SK-N-SH (cell line): ENCODE results near the gene PLA2G1B. TPM values are rescaled to one million over a fixed set of nuclear protein-coding genes. Genes with fewer than 3 reads are reported as not detected.

Source experiments
- CTCF ChIA-PET: fragments of 300-600, 350-600 bp; formaldehyde crosslinking; extraction: SDS; loops from one replicate; lab custom pipeline; 2021; lab: Yijun Ruan, JAX
- POLR2A ChIA-PET: fragments of 350-600 bp; sonication (Branson Sonifier 250); formaldehyde crosslinking; extraction: SDS; loops from one replicate; lab custom pipeline; 2020; ENCODE audit warnings: antibody characterized with exemption, inconsistent platforms; lab: Yijun Ruan, JAX
- DNase-seq: peaks from one replicate; pipeline ENCODE4 v3.0.0; 2012
- H2AFZ ChIP-seq: fragments of 200-600 bp; sonication (generic); 2 replicates; pipeline ENCODE4 v1.8.1; 2016; ENCODE audit warnings: antibody characterized with exemption, mild to moderate bottlenecking, low read depth
- H3F3A ChIP-seq: fragments of 200-600 bp; sonication (generic); replicated peaks from 2 replicates; pipeline ENCODE3; 2016; ENCODE audit warnings: antibody characterized with exemption, mild to moderate bottlenecking; ENCODE audit not compliant: insufficient read depth
- H3K27ac ChIP-seq, 2 experiments: fragments of 200-500 bp in 1 of 2; fragments of 200-600 bp in 1 of 2; sonication (Bioruptor generic) in 1 of 2; sonication (generic), shearing (Covaris generic) in 1 of 2; 2 replicates each; pipeline versions ENCODE4 v1.5.1 to v1.6.1; 2014 to 2016; ENCODE audit warnings: low read depth in 2 of 2, inconsistent platforms in 1 of 2, low read length in 1 of 2, mild to moderate bottlenecking in 1 of 2, mixed read lengths in 1 of 2
- H3K27me3 ChIP-seq: fragments of 200-600 bp; sonication (generic), shearing (Covaris generic); 2 replicates; pipeline ENCODE4 v1.6.1; 2016; ENCODE audit warnings: mixed run types; ENCODE audit not compliant: insufficient read depth
- H3K36me3 ChIP-seq, 2 experiments: fragments of 200-500 bp in 1 of 2; fragments of 200-600 bp in 1 of 2; sonication (Bioruptor generic) in 1 of 2; sonication (generic) in 1 of 2; replicated peaks in 1 of 2; 2 replicates each; pipeline versions ENCODE3 to v1.5.1; 2014 to 2016; ENCODE audit warnings: low read length in 1 of 2, mild to moderate bottlenecking in 1 of 2; ENCODE audit not compliant: insufficient read depth in 2 of 2, control insufficient read depth in 1 of 2
- H3K4me1 ChIP-seq, 2 experiments: fragments of 200-500 bp in 1 of 2; fragments of 200-600 bp in 1 of 2; sonication (Bioruptor generic) in 1 of 2; sonication (generic), shearing (Covaris generic) in 1 of 2; 2 replicates each; pipeline versions ENCODE4 v1.5.1 to v1.6.1; 2014 to 2016; ENCODE audit warnings: low read depth in 1 of 2, low read length in 1 of 2, mixed run types in 1 of 2; ENCODE audit not compliant: insufficient read depth in 2 of 2, control insufficient read depth in 1 of 2
- H3K4me2 ChIP-seq: fragments of 200-600 bp; sonication (generic), shearing (Covaris generic); 2 replicates; pipeline ENCODE4 v1.6.1; 2017; ENCODE audit warnings: mixed run types
- H3K4me3 ChIP-seq, 2 experiments: fragments of 200-500 bp in 1 of 2; fragments of 200-600 bp in 1 of 2; sonication (Bioruptor generic) in 1 of 2; sonication (generic), shearing (Covaris generic) in 1 of 2; 2 replicates each; pipeline versions ENCODE4 v1.5.1 to v1.8.1; 2014 to 2016; ENCODE audit warnings: low read depth in 2 of 2, inconsistent platforms in 1 of 2, low read length in 1 of 2, mild to moderate bottlenecking in 1 of 2, mixed read lengths in 1 of 2, moderate library complexity in 1 of 2
- H3K79me2 ChIP-seq: fragments of 200-600 bp; sonication (generic); 2 replicates; pipeline ENCODE4 v1.8.1; 2017; ENCODE audit warnings: mild to moderate bottlenecking; ENCODE audit not compliant: insufficient read depth
- H3K9ac ChIP-seq: fragments of 200-600 bp; sonication (generic); 2 replicates; pipeline ENCODE4 v1.6.1; 2017; ENCODE audit warnings: mixed run types
- H3K9me2 ChIP-seq: fragments of 200-600 bp; sonication (generic); 2 replicates; pipeline ENCODE4 v1.6.1; 2017; ENCODE audit warnings: mixed run types
- H3K9me3 ChIP-seq: fragments of 200-600 bp; sonication (generic); 2 replicates; pipeline ENCODE4 v1.6.1; 2017; ENCODE audit warnings: mixed run types, mild to moderate bottlenecking, moderate library complexity
- H4K20me1 ChIP-seq: fragments of 200-600 bp; sonication (generic); 2 replicates; pipeline ENCODE4 v1.6.1; 2017; ENCODE audit warnings: mild to moderate bottlenecking, mixed run types; ENCODE audit not compliant: insufficient read depth
- EZH2phosphoT487 ChIP-seq: fragments of 200-600 bp; sonication (generic); IDR thresholded peaks from 2 replicates; pipeline ENCODE4 v1.6.1; 2017; ENCODE audit warnings: low read depth, mixed run types, mild to moderate bottlenecking, antibody characterized with exemption, moderate library complexity, borderline replicate concordance
- FOSL2 ChIP-seq: IDR thresholded peaks from 2 replicates; pipeline ENCODE4 v1.4.0; 2012; ENCODE audit warnings: low read depth, mild to moderate bottlenecking, moderate library complexity, borderline replicate concordance
- FOXJ3 ChIP-seq: sonication (generic); formaldehyde crosslinking; IDR thresholded peaks from 2 replicates; pipeline ENCODE4 v1.5.1; 2020; ENCODE audit warnings: mild to moderate bottlenecking, missing genetic modification reagents
- GABPA ChIP-seq: IDR thresholded peaks from 2 replicates; pipeline ENCODE4 v1.4.0; 2012; ENCODE audit warnings: low read depth, mild to moderate bottlenecking
- GATA2 ChIP-seq: sonication (generic); formaldehyde crosslinking; IDR thresholded peaks from 2 replicates; pipeline ENCODE4 v1.5.0; 2020; ENCODE audit warnings: mild to moderate bottlenecking, missing genetic modification reagents
- JUND ChIP-seq: IDR thresholded peaks from 2 replicates; pipeline ENCODE4 v1.4.0; 2012
- NFIC ChIP-seq: IDR thresholded peaks from 2 replicates; pipeline ENCODE4 v1.4.0; 2012; ENCODE audit warnings: borderline replicate concordance
- NRF1 ChIP-seq: IDR thresholded peaks from 2 replicates; pipeline ENCODE4 v1.6.1; 2012; ENCODE audit warnings: low read depth, mild to moderate bottlenecking, low read length
- PBX3 ChIP-seq: IDR thresholded peaks from 2 replicates; pipeline ENCODE4; 2012
- RCOR1 ChIP-seq: fragments of 150-350 bp; IDR thresholded peaks from 2 replicates; pipeline ENCODE4 v1.6.1; 2017; ENCODE audit warnings: antibody characterized with exemption, low read length
- SIN3A ChIP-seq: IDR thresholded peaks from 2 replicates; pipeline ENCODE4 v1.6.1; 2012; ENCODE audit warnings: low read depth, mild to moderate bottlenecking, low read length, moderate library complexity, borderline replicate concordance
- SMC3 ChIP-seq: IDR thresholded peaks from 2 replicates; pipeline ENCODE4 v1.6.1; 2012; ENCODE audit warnings: low read depth, low read length, improper control_type of control experiment
- TAF1 ChIP-seq: IDR thresholded peaks from 2 replicates; pipeline ENCODE4 v1.6.1; 2012; ENCODE audit warnings: low read depth, mild to moderate bottlenecking, low read length, moderate library complexity, borderline replicate concordance
- USF1 ChIP-seq: IDR thresholded peaks from 2 replicates; pipeline ENCODE4 v1.4.0; 2012; ENCODE audit warnings: low read depth, borderline replicate concordance
- WGBS: methylation state at CpG from one replicate; pipeline ENCODE4 v1.1.6; 2017; ENCODE audit warnings: low lambda C conversion rate; 5-methylcytosine and 5-hydroxymethylcytosine counted together
- polyA plus RNA-seq, 3 experiments: library from polyadenylated mRNA; depleted of rRNA; stranded (reverse); fragments of >200 nt; gene quantifications; 2 replicates each; pipeline ENCODE4 v1.2.3, GENCODE V29; 2012
- TF ChIP-seq, protein P1 (sequence below): IDR thresholded peaks from 2 replicates; pipeline ENCODE4 v1.6.1; 2012; ENCODE audit warnings: mild to moderate bottlenecking, low read depth, low read length, moderate library complexity
- TF ChIP-seq, protein P2 (sequence below): fragments of 150-350 bp; IDR thresholded peaks from 2 replicates; pipeline ENCODE4 v1.6.1; 2017; ENCODE audit warnings: antibody characterized with exemption, low read length, low read depth, borderline replicate concordance

The PLA2G1B gene
- polyA plus RNA-seq, 1 of the 3 experiments (the other 2 are of a cell fraction): not detected

DNA sequence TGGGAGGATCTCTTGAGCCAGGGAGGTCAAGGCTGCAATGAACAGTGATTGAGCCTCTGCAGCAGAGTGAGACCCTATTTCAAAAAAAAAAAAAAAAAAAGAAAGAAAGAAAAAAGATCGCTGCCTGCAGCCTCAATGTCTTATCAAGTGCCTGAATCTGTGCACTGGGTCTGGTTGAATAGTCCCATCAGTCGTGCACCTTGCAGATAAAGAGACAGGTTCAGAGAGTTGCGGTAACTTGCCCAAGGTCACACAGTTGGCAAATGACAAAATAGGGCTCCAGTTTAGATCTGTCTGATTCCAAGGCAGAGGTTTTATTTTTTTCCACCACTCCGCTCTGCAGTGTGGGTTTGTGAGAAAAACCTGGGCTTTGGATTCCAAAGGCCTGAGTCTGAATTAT lies 649 bp upstream of the PLA2G1B start (continued):
- TF ChIP-seq, protein P1, sequence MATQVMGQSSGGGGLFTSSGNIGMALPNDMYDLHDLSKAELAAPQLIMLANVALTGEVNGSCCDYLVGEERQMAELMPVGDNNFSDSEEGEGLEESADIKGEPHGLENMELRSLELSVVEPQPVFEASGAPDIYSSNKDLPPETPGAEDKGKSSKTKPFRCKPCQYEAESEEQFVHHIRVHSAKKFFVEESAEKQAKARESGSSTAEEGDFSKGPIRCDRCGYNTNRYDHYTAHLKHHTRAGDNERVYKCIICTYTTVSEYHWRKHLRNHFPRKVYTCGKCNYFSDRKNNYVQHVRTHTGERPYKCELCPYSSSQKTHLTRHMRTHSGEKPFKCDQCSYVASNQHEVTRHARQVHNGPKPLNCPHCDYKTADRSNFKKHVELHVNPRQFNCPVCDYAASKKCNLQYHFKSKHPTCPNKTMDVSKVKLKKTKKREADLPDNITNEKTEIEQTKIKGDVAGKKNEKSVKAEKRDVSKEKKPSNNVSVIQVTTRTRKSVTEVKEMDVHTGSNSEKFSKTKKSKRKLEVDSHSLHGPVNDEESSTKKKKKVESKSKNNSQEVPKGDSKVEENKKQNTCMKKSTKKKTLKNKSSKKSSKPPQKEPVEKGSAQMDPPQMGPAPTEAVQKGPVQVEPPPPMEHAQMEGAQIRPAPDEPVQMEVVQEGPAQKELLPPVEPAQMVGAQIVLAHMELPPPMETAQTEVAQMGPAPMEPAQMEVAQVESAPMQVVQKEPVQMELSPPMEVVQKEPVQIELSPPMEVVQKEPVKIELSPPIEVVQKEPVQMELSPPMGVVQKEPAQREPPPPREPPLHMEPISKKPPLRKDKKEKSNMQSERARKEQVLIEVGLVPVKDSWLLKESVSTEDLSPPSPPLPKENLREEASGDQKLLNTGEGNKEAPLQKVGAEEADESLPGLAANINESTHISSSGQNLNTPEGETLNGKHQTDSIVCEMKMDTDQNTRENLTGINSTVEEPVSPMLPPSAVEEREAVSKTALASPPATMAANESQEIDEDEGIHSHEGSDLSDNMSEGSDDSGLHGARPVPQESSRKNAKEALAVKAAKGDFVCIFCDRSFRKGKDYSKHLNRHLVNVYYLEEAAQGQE: no peak
- TF ChIP-seq JUND (no peak), FOXJ3 (CRISPR knock-in tag) (no peak), SMC3 (no peak), NRF1 (no peak), GABPA (no peak)
- TF ChIP-seq, protein P2, sequence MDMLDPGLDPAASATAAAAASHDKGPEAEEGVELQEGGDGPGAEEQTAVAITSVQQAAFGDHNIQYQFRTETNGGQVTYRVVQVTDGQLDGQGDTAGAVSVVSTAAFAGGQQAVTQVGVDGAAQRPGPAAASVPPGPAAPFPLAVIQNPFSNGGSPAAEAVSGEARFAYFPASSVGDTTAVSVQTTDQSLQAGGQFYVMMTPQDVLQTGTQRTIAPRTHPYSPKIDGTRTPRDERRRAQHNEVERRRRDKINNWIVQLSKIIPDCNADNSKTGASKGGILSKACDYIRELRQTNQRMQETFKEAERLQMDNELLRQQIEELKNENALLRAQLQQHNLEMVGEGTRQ: no peak

- no peaks in the 10 kb centered on the region for H3K4me1 ChIP-seq
- no peaks in the 10 kb centered on the region for H4K20me1 ChIP-seq
- peak overlapping the region; percentile 85 for H3K4me2 ChIP-seq
- H3K27me3 ChIP-seq: no peaks in the 10 kb centered on the region
- WGBS: 43% methylated on average over 9 of the region's 9 CpGs
- no peaks in the 10 kb centered on the region for H3K79me2 ChIP-seq
- POLR2A ChIA-PET: interaction anchor here (0.5 kb wide), 1 partner anchor 37 kb away, joined by 3 read pairs; no protein-coding TSS in a partner anchor
- CTCF ChIA-PET: interaction anchor here (0.9 to 3.0 kb wide), 13 partner anchors 9 to 115 kb away, joined by 3 to 14 read pairs (median 4); partner anchors contain the start of genes RNU4-1 and SIRT4
- H3K4me3 ChIP-seq: no peak overlapping the region
- H3K36me3 ChIP-seq: no peaks in the 10 kb centered on the region
- no peak overlapping the region for H3K9ac ChIP-seq
- TF ChIP-seq NFIC (no peak), USF1 (no peak), FOXJ3 (CRISPR knock-in tag) (no peak), PBX3 (no peak), FOSL2 (no peak), SIN3A (no peak), TAF1 (no peak), EZH2phosphoT487 (no peak), GATA2 (no peak), RCOR1 (no peak)
- TF ChIP-seq, protein P1: no peak
- H2AFZ ChIP-seq: peak overlapping the region; percentile 93; the same call in 1 of the 2 replicates
- H3F3A ChIP-seq: no peaks in the 10 kb centered on the region
- DNase-seq: no peak
- H3K27ac ChIP-seq: no peak overlapping the region
- no peaks in the 10 kb centered on the region for H3K9me2 ChIP-seq
- H3K9me3 ChIP-seq: no peaks in the 10 kb centered on the region
Observed at GRCh38 chr12:120324841-120325417, 2.6 kb downstream of the PLA2G1B start.
